Jurkat, Clone E6-1 (cell line): ENCODE results near the gene ZNF678.
"Not testable (repeated sequence)": the region's sequence is repeated elsewhere in the genome, so short reads cannot be mapped to it uniquely, and the experiment has no call there.

Experiments
- DNase-seq: peaks from one replicate; pipeline ENCODE4 v3.0.0-alpha.2; 2011; ENCODE audit warnings: low read depth, low spot score
- H3K4me3 ChIP-seq: 2 replicates; pipeline ENCODE4 v1.5.1; 2011; ENCODE audit warnings: mild to moderate bottlenecking, low read length, control low read depth, moderate library complexity

ZNF678 gene

DNA sequence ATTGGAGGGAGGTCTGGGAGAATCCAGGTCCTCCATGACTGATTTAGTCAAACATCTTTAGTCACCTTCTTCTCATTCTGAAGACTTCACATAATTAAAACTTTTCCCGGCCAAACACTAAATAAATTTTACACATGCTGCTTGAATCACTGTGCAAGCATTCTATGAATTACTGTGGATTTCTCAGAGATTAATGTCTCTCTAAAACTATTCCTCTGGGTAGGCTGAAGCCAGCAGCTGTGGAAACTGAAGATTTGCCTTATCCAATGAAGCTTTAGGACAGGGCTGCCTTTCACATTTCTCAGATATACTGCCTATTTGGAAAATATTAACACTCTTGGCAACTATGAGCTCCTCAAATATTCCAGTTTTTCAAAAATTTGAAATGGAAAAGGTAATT lies 110.1 kb downstream of the ZNF678 start:
- no peak for DNase-seq
- H3K4me3 ChIP-seq, result no peak overlapping the region

- no peak overlapping the region for H3K4me3 ChIP-seq
- DNase-seq, result no peak
Observed at GRCh38 chr1:227685807-227686206, 122.5 kb downstream of the ZNF678 start.

- no peak overlapping the region for H3K4me3 ChIP-seq
- DNase-seq, result no peak
Observed at GRCh38 chr1:227697321-227697864, 134.0 kb downstream of the ZNF678 start.

DNA sequence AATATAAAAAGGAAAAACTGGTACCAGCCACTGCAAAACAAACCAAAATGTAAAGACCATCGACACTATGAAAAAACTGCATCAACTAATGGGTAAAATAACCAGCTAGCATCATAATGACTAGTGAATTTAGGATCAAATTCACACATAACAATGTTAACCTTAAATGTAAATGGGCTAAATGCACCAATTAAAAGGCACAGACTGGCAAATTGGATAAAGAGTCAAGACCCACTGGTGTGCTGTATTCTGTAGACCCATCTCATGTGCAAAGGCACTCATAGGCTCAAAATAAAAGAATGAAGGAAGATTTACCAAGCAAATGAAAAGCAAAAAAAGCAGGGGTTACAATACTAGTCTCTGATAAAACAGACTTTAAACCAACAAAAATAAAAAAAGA lies 138.3 kb downstream of the ZNF678 start:
- not testable (repeated sequence) for DNase-seq, H3K4me3 ChIP-seq

GRCh38 chr1:227707846-227708245 lies 144.5 kb downstream of the ZNF678 start:
- no peak overlapping the region for H3K4me3 ChIP-seq
- no peak for DNase-seq

DNA sequence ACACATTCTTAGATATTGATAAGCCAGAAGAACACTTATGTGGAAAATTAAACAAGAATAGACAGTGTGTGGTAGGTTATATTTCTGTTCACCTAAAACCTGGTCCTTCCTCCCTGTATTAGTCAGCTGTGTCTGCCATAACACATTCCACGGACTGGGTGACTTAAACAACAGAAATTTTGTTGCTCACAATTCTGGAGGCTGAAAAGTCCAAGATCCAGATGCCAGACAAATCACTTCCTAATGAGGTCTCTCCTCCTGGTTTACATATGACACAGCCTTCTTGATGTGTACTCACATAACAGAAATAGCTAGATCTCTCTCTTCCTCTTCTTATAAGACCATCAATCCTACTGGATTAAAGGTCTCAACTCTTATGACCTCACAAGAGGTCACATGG lies 146.1 kb downstream of the ZNF678 start:
- no peak for DNase-seq

DNA sequence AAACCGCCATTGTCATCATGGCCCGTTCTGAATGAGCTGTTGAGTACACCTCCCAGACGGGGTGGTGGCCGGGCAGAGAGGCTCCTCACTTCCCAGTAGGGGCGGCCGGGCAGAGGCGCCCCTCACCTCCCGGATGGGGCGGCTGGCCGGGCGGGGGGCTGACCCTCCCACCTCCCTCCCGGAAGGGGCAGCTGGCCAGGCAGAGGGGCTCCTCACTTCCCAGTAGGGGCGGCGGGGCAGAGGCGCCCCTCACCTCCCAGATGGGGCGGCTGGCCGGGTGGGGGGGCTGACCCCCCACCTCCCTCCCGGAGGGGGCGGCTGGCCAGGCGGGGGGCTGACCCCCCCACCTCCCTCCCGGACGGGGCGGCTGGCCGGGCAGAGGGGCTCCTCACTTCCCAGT lies 147.1 kb downstream of the ZNF678 start:
- DNase-seq, H3K4me3 ChIP-seq: not testable (repeated sequence)

More for the DNA sequence above, 146.1 kb downstream of the ZNF678 start:
- no peak overlapping the region for H3K4me3 ChIP-seq

DNA sequence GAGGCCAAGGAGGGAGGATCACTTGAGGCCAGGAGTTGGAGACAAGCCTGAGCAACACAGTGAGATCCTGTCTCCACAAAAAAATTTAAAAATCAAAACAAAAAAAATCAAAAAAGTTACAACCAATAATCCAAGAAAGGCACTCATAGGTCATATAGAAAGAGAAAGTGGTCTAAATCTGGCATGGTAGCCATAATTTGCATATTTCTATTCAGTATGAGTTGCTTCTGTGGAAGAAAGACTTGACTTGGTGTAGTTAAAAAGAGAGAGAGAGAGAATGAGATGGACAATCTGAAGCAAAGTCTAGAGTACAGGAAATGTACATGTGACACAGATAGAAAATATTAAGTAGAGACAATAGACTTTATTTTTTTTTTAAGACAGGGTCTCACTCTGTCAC lies 149.3 kb downstream of the ZNF678 start:
- no peak for DNase-seq
- no peak overlapping the region for H3K4me3 ChIP-seq

DNA sequence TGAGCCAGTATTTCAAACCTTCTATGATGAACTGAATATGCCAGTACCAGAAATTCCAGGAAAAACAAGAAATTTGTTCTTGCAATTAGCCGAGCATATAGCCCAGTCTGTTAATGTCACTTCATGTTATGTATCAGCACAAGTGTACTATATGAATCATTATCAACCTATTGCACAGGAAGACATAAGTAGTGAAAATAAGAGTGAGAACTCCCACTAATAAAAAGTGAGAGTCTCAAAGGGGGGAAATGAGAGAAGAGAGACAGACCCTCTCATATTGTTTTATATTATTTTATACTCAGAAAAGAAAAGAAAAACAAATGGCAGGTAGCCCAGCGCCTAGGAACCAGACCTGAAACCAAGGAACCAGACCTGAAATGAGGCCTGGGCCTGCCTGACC lies 155.6 kb downstream of the ZNF678 start:
- no peak overlapping the region for H3K4me3 ChIP-seq

GRCh38 chr1:227723474-227723873 lies 160.1 kb downstream of the ZNF678 start:
- H3K4me3 ChIP-seq, result no peak overlapping the region
- DNase-seq, result no peak

More for the DNA sequence above, 155.6 kb downstream of the ZNF678 start:
- DNase-seq, result no peak

DNA sequence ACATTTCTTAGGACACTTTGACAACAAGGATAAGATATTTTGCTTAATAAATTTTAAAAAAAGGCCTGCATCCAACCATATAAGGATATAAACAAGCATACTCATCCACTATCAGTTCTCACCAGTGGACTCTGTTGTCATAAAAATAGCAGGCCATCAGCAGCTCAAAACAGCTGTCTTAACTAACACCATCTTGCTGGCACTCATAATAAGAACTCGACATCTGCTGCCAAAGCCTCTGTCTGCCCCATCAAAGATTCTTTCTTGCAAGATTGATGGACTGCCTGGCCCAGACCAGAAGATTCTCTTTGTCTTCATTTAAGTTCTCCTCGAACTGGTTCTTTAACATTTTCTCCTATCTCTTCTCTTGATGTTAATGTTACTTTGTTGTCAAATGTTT lies 161.7 kb downstream of the ZNF678 start:
- no peak for DNase-seq
- no peak overlapping the region for H3K4me3 ChIP-seq

DNA sequence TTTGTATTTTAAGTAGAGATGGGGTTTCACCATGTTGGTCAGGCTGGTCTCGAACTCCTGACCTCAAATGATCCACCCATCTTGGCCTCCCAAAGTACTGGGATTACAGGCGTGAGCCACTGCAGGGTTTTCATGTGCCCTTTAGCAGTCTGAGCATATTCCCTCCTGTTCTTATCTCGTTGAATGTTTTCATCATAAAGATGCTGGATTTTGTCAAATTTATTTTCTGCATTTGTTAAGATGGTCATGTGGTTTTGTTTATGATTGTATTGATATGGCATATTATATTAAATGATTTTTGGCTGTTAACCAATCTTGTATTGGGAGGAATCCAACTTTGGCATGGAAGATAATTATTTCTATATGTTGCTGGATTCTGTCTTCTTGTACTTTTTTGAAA lies 163.0 kb downstream of the ZNF678 start:
- DNase-seq, result no peak
- H3K4me3 ChIP-seq, result no peak overlapping the region
